K562 (cell line): ENCODE data around the gene FARSA.

Source experiments
- CTCF ChIP-seq, 3 experiments: IDR thresholded peaks in 2 of 3; conservative IDR thresholded peaks in 1 of 3; 2 replicates each; pipeline ENCODE4 v1.5.1; 2011 to 2012; ENCODE audit warnings: low read length in 3 of 3, mild to moderate bottlenecking in 3 of 3, control low read depth in 2 of 3, improper control_type of control experiment in 1 of 3, inconsistent platforms in 1 of 3, low read depth in 1 of 3, mixed read lengths in 1 of 3, moderate library complexity in 1 of 3; ENCODE audit not compliant: insufficient read depth in 2 of 3
- POLR2A ChIP-seq: fragments of 450-650 bp; conservative IDR thresholded peaks from 2 replicates; pipeline ENCODE4 v1.6.1; 2016
- TEAD4 ChIP-seq, 2 experiments: sonication (generic) in 1 of 2; formaldehyde crosslinking in 1 of 2; IDR thresholded peaks; 2 replicates each; pipeline versions ENCODE4 v1.6.1 to v1.8.0; 2012 to 2022; ENCODE audit warnings: borderline replicate concordance in 1 of 2, inconsistent platforms in 1 of 2, low read length in 1 of 2, mild to moderate bottlenecking in 1 of 2, missing genetic modification reagents in 1 of 2
- ZNF146 ChIP-seq: IDR thresholded peaks from one replicate; pipeline ENCODE4 v1.6.1; 2018; ENCODE audit warnings: missing compliant biosample characterization; ENCODE audit not compliant: unreplicated experiment
- TF ChIP-seq, protein P1 (sequence below): sonication (generic); formaldehyde crosslinking; IDR thresholded peaks from 2 replicates; pipeline ENCODE4 v1.9.0; 2022; ENCODE audit warnings: mild to moderate bottlenecking, missing genetic modification reagents

DNA sequence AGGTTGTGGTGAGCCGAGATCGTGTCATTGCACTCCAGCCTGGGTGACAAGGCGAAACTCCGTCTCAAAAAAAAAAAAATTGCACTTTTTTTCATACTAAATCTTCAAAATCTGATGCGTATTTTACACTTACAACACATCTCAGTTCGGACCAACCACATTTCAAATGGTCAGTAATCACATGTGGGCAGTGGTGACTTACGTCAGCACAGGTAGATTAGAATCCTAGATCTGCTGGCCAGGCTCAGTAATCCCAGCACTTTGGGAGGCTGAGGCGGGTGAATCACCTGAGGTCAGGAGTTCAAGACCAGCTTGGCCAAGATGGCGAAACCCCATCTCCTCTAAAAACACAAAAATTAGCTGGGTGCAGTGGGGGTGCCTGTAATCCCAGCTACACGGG lies 1.6 kb upstream of the FARSA start:
- TF ChIP-seq ZNF146 (CRISPR knock-in tag) = no peak
- TF ChIP-seq, protein P1, sequence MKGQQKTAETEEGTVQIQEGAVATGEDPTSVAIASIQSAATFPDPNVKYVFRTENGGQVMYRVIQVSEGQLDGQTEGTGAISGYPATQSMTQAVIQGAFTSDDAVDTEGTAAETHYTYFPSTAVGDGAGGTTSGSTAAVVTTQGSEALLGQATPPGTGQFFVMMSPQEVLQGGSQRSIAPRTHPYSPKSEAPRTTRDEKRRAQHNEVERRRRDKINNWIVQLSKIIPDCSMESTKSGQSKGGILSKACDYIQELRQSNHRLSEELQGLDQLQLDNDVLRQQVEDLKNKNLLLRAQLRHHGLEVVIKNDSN = no peak
- TF ChIP-seq POLR2A = no peak
- TF ChIP-seq TEAD4 (IDR thresholded peaks at IDR 0.05; ENCODE audit: low read length) = no peak
- no peak for TF ChIP-seq TEAD4 (CRISPR knock-in tag; IDR thresholded peaks at IDR 0.05; ENCODE audit: borderline replicate concordance)
- no peak for TF ChIP-seq CTCF (IDR thresholded peaks at IDR 0.05 in 2 of 3, conservative IDR thresholded peaks at IDR 0.05 in 1 of 3; ENCODE audit: insufficient read depth in 2 of 3, low read depth in 1 of 3, low read length in 3 of 3)
